NCI-H82 treated with DMSO at 0.1 percent for 48 hours (cell line): ENCODE data around the gene RIMBP2.

Experiments used
- DNase-seq: peaks from one replicate; lab custom pipeline; 2025; ENCODE audit not compliant: unreplicated experiment; lab: John Stamatoyannopoulos, UW

RIMBP2 gene

DNA sequence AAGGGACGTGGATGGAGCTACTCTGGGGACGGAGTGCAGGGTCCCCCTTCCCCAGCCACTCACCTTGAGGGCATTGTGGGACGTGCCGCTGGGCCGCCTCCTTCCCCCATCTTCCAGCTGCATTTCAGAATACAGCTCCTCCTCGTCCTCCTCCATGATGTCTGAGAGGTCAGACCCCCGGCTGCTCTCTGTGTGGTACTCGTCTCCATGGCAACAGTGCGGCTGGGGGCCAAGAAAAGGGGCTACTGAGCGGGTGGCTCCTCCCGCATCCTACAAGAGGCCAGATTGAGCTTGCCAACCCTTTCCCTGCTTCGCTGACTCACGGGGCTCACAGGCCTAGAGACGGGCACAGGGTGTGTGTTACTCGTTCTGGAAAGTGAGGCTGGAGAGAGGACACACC, 288.0 kb downstream of the RIMBP2 start:
- DNase-seq = no peak

DNA sequence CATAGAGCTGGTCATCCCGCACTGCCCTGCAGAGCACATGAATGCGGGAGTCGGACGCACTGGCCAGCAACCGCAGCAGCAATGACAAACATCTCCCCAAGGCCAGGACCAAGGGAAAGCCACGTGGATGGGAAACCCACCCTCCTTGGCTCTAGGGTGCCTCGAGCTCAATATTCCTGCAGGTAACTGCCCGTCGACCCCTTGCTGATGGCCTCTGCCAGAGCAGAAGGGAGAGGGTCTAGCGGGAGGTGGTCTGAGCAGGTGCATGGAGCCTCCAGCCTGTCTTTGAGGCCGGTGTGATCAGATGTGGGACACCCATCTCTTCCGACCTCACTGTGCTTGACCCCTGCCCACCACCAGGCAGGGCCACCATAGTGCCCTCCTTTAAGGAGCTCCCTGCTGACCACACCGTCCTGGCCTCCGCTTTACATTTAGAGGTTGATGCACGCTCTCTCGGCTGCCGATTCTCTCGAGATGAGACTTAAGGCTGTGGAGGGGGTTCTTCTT, 288.7 kb downstream of the RIMBP2 start:
- no peak for DNase-seq

DNA sequence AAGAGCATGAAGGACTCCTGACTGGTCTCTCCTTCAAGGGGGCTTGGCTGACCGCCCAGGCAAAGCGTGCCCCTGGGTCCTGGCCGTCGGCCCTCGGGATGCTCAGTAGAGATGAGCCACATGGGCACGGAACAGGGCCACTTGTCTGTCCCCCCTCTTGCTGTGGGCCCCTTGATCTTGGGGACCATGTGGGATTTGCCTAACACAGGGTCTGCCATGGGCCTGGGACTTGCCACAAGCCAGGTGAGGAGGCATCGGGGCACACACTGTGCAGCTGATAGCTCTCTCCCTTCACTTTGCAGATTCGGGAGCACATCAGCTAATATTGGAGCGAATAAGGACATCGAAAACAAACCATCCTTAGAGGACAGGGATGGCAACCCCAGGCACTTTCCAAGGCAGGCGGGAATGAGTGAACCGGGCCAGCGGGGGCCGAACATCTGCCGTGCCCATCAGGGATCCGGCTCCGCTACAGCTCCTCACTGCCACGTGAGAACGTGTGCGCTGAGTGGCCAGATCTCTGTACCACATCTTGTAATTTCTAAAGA, 290.3 kb downstream of the RIMBP2 start:
- DNase-seq = no peak

DNA sequence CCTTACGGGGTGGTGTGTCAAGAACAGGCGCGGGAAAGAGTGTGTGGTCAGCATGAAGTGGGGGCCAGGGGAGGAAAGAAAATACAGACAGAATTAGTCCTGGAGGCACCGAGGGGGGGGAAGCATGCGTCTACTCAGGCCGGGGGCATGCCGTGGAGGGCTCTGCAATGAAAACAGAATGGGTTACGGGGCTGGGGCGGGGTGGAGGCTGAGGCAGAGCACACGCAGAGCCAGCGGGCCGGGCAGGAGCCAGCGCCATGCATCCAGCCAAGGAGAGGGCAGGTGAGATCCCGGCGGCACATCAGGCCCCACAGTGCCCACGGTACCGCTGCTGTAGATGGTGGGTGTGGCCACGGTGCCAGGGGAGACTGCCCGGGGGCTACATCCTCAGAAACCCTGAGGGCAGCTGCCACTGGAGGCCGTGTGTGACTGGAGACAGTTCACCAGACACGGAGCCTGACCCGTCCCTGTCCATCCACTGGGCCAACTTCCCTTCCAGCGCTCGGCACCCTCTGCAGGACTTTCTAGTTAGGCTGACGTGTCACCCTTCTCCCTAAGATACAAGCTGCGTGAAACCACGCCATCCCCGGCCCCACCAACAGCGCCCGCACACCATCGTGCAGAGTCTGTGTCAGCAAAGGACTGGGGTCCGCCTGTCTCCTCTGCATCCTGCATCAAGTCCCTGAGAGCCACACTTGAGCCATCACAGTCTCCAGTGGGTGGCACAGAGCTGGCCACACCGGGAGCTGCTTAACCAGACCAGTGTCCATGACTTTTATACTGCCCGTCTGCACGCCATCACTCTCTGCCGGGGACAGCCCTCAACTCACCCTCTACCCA, 291.0 kb downstream of the RIMBP2 start:
- no peak for DNase-seq

DNA sequence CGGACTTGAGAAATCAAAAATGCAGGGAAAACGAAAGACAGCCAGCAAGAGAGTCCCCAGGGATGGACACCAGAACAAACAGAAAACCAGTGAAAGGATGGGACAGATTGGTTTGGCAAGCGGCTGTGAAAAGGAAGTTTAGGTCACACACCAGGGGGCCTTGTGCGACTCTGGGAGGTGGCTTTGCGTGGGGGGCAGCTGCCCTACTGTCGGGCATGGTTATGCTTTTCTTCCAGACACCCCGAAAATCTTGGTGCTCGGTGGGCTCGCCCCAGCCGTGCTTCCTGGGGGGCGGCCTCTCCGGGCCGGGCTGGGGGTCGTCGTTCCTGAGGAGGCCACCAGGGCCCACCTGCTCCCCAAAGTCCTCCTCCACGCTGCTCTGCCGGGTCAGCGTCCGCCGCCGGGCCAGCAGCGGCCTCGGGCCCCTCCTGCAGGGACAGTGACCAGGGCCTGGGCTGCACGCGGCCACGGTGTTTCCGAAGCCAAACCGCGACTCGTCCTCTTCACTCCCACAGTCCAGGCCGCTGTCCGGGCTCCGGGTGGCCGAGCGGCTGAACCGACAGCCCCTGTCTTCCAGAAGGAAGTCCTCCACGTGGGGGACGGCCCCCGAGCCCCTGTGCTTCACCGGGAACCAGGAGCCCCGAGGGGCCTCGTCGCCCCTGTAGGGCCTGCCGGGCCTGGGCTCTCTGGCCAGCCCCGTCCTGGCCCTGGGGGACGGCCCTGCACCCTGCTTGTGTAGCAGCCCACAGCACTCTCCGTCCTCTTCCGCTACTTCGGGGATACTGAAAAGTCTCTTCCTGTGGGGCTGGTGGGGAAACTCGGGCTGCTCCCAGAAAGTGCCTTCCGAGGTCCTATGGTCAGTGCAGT, 291.9 kb downstream of the RIMBP2 start:
- DNase-seq = no peak

DNA sequence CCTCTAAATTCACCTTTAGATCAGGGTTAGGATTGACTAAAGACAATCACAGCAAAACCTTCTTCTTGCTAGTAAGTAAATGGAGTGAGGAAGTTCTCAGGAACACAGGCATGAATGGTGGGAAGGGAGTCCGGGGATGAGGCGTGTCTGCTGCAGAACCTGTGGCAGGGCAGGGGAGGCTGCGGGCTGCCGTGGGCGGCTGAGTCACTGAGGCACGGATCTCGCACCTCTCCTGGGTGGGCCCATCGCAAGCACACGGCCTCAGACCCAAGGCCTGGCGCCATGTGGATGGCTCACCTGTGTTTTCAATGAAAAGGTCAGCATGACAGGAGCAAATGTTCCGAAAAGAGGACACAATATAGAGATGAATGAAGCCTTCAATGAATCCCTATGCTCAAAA, 293.0 kb downstream of the RIMBP2 start:
- DNase-seq = no peak

DNA sequence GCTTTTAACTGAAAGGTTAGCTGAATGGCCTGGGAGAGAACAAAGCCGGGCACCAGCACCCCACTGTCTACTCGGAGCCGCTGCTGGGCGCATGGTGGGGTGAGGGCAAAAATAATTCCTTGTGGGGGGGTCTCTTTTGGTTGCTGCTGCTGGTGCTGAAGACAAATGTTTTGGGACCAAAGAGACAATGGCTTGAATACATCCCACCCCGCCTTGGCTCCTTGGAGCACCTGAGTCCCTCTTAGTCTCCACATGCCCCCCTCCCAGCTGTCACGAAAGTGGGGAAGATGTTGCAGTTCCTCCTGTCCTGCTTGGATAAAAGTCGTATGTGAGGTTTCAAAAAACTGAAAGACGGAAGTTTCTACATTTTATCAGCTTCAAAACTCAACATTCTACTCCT, 293.4 kb downstream of the RIMBP2 start:
- DNase-seq = no peak

DNA sequence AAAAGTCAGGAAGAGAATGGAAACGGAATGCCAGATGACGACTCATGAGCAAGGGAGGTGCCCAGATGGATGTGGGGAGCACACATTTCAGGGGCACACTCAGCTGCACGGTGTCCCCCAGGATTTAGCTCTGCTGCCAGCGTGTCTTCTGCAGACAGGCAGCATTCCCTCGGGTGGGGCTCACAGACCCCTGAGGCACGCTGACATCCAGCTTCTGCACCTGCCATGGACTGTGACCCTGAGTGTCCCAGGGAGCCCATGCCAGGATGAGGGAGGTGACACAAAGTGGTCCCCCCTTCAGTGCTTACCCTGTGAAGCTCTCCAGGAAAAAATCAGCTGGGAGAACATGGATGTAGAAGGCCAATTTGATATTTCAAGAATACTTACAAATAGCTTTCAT, 294.2 kb downstream of the RIMBP2 start:
- no peak for DNase-seq

DNA sequence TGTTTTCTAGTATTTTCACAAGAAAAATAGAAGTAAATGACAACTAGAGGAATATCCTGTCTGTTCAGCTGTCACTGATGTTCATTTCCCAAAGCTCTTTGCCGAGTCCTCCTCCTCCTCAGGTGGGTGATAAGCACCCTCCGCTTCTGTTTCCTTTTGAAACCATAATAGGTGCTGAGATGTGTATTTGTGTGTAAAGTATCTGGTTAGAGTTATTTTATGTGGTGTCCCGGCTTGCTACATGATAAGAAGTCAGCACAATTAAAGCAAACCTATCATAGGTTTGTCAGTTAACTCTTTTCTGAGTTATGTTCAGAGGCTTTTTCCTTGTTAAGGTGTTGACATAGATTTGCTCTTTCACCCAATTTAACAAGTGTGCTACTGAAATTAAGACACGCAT, 296.0 kb downstream of the RIMBP2 start:
- DNase-seq = no peak

DNA sequence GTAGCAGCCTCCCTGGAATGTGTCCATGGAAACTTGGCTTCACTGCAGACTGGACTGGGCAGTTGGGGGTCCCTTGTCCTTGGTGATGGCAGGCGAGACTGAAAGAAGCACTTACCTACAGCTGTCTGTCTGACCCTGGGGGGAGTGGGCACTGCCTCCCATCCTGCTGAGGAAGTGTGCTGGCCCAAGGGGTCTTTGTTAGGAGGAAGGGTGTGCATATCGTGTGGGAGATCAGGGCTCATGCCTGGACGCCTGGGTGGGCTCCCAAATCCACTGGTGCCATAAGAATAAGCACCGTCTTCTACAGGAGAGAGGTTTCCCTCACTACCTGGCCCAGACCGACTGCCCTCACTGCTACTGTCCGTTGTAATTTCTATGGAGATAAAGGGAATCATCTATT, 297.0 kb downstream of the RIMBP2 start:
- no peak for DNase-seq

DNA sequence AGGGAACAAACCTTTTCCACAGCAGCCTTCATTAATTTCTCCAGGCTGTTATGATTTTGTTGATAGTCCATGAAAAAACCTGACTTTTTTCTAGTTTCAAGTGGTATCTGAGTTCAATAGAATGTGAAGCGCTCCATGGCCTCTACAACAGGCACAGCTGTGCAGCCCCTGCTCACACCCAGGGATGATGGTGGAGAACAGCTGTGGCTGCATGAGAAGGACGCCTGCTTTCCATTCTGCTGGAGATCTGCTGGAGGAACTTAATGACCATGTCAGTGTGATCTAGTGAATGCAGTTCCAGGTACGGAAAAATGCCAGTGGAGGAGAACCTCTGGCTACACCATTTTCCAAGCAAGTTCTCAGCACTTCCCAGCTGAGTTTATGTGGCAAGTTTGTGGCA, 297.8 kb downstream of the RIMBP2 start:
- DNase-seq = no peak

DNA sequence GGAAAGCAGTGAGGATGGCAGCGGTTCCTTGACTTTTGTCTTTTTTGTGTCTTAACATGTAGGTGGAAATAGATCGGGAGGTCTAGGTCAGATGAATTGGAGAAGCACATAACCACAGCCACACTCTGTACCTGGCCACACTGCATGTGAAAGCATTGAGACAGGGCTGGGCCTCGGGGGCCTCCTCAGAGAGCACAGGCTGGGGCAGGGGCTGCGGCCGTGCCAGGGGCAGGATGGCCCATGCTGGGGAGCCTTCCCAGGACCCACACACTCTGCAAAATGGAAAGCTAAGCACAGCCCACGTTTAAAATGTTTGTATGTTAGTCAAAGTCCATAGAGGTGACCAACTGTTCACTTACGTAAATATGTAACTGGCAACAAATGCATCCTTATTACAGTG, 301.7 kb downstream of the RIMBP2 start:
- no peak for DNase-seq

DNA sequence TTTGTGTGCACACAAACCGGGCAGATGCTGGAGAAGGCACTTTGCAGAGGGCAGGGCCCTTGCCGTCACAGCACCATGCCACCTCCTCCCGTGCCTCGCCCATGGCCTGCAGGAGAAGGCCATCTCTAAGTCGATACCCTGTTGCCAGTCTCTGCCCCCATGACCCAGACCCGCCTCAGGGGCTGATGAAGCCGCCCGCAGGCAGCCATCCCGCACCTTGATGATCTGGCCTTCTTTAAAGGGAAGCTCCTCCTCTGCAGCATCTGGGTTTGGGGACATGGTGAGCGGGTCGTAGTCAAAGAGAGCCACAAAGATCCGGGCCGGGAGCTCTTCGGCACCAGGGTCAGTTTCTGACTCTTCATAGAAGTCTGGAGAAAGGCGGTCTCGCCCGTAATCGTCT, 302.2 kb downstream of the RIMBP2 start:
- DNase-seq = no peak

DNA sequence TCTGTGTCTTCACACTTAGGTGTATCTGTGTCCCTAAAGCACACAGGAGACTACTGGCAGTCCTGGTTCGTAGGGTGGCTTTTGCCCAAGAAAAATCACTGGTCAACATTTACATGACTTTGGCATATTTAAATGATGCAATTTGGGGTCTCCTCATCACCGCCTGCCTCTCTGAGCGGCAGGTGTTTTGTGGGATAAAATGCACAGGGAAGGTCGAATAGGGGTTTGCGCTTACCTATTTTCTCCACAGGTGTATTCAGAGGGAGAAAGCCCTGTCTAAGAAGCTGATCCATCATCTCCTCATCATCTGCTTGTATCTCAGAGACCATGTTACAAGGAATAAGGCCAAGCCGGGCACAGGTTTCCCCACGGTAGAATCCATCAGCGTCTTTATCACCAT, 303.7 kb downstream of the RIMBP2 start:
- no peak for DNase-seq

DNA sequence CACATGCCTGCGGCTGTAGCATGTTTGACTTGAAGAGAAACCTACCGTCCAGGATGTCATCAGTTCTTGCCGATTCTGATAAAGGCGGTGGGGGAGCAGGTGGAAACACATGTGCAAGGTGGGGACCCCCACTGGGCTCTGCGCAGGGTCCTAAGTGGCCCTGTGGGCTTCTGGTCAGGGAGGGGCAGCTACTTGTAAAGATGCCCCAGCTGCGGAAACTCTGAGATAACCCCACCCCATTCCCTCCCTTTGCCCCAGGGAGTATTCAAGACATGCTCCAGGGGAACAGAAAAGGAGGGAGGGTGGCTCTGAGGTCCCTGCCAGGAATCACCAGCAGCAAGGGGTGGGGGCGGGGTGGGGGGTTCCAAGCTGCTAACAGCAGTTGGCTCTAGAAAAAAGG, 310.8 kb downstream of the RIMBP2 start:
- no peak for DNase-seq

DNA sequence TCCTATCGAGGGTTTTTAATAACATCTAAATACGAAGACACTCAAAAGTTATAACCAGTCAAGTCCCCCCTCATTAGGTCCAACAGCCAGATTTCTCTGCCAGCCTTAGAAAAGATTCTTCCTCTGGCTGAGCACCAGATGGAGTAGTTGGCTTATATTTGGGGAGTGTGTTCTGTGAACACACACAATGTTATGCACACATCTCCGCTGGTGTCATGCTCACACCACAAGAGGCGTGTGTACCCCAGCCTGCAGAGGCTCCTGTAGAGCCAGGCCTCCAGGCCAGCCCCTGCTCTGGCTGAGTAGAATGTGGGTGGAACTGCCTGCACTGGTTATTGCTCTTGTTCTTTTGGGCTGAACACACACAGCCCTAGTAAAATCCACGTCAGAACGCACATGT, 314.4 kb downstream of the RIMBP2 start:
- no peak for DNase-seq

DNA sequence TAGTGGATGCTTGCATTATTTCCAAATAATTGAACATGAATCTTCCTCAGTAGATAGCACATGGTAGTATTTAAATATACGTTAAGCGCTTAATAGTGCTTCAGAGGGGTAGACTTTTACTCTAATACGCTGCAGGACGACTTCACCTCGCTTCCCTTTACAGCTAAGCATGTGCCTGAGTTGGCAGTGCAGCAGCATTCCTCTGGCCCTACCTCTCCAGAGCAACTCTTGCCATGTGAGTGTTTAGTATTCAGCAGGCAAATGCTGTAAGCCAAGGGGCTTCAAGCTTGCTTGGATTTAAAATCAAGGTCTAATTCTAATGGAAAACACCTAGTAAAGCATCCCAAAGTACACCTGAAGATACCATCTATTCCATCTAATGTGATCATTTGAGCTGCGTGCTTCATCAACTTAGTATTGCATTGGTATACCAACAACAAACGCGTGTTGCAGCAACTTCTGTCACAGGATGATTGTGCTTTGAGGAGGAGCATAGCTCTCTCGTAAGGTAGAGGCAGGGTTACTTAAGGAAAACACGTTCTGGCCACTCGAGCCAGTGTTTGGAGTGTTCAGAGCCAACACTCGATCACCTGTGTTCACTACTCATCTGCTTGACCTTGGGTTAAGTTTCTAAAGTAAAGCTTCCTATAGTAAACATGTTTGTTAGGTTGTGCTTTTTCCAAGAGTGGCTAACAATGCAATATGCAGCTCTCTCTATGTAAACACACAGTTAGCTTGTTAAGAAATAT, 317.8 kb downstream of the RIMBP2 start:
- no peak for DNase-seq

DNA sequence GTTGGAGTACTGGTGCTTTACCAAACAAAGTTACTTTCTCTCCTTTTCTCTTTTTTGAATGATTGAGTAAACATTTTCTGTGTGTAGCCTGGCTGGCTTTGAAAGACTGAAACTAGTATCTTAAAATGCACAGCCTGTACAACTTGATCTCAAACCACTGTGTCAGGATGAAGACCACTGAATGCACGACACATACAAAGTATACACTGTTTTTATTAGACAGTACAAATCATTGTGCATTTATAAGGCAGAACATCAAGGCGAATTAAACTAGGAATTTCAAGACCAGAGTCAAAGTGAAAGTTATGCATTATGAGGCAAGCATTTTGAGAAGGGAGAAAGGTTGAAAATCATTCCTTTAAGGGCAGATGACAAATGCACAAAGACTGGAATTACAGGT, 319.4 kb downstream of the RIMBP2 start:
- DNase-seq = no peak

DNA sequence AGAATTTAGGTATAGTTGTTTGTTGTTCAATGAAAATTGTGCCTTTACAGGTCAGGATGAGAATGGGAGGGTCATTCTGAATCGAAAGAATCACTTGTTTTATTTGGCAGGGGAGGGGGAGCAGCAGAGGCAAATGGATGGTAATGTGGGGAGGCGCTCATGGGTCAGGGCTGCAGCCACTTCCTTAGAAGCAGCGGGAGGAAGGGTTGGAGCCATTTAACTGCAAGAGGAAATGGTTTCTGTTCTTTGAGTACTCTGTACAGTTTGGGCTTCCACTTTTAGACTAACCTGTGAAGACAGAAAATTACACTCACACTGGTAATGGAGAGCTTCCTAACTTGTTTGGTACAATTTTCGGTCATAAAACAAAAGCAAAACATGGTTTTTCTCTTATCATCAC, 321.2 kb downstream of the RIMBP2 start:
- DNase-seq = no peak

DNA sequence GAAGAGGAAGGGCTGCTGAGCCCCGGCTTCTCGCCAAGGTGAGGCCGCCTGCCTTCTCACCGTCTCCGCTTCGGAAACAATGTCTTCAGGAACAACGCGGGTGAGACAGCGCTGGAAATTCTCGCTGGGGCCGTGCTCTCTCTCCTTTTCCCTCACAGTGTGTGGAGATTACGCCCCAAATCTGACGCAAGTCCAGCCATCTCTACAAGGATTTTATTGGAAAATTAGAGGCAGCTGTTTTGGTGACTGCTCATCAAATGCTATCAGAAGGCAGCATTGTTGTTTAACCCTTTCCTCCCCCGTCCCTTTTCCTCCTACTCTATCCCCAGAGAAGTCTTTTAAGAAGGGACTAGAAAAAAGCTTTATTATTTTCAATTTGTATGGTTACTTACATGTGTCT, 324.9 kb downstream of the RIMBP2 start:
- DNase-seq = no peak

DNA sequence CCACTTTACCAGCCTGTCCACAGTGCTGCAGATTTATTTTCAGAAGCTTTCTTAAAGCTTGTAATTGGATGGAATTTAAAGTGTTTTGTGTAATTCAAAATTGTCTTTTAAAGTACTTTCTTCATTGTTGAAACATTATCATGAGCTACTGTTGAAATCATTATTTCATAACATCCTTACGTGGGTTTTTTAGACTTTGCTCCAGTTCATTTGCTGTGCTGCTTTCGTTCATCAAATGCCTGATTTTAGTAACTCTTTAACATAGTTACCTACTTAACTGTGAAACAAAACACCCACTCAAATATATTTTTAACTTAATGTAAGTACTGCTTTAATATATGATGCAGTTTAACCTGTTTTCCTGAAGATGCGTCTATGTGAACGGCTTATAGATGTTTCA, 330.9 kb downstream of the RIMBP2 start:
- DNase-seq = no peak
